Neural progenitor cell (in vitro differentiated cells): ENCODE data around the gene UBR4. TPM values are rescaled to one million over a fixed set of nuclear protein-coding genes. Genes with fewer than 3 reads are reported as not detected.
"Not testable (repeated sequence)": the region's sequence is repeated elsewhere in the genome, so short reads cannot be mapped to it uniquely, and the experiment has no call there.

Source experiments
- DNase-seq: peaks from one replicate; pipeline ENCODE4 v3.0.0-alpha.2; 2016; ENCODE audit warnings: low spot score
- H2AFZ ChIP-seq: fragments of 200-600 bp; sonication (generic); replicated peaks from 2 replicates; pipeline ENCODE4 v1.6.1; 2016; ENCODE audit warnings: antibody characterized with exemption
- H3F3A ChIP-seq: fragments of 200-600 bp; sonication (generic); 2 replicates; pipeline ENCODE4 v1.6.1; 2016; ENCODE audit warnings: antibody characterized with exemption, low read depth
- H3K27ac ChIP-seq: fragments of 200-600 bp; sonication (generic); 2 replicates; pipeline ENCODE4 v1.5.1; 2016; ENCODE audit warnings: mild to moderate bottlenecking
- H3K27me3 ChIP-seq: fragments of 200-600 bp; sonication (generic); 2 replicates; pipeline ENCODE4 v1.6.1; 2016; ENCODE audit warnings: mild to moderate bottlenecking, moderate library complexity
- H3K36me3 ChIP-seq: fragments of 200-600 bp; sonication (generic); 2 replicates; pipeline ENCODE4 v1.5.1; 2016
- H3K4me1 ChIP-seq: fragments of 200-600 bp; sonication (generic); 2 replicates; pipeline ENCODE4 v1.6.1; 2016; ENCODE audit warnings: mixed run types
- H3K4me2 ChIP-seq: fragments of 200-600 bp; sonication (generic); 2 replicates; pipeline ENCODE4 v1.6.1; 2016
- H3K4me3 ChIP-seq: fragments of 200-600 bp; sonication (generic); 2 replicates; pipeline ENCODE4 v1.5.1; 2016
- H3K79me2 ChIP-seq: fragments of 200-600 bp; sonication (generic); 2 replicates; pipeline ENCODE4 v1.6.1; 2016; ENCODE audit warnings: low read depth
- H3K9ac ChIP-seq: fragments of 200-600 bp; sonication (generic); 2 replicates; pipeline ENCODE4 v1.6.1; 2016
- H3K9me3 ChIP-seq: fragments of 200-600 bp; sonication (generic); 2 replicates; pipeline ENCODE4 v1.5.1; 2016; ENCODE audit warnings: low read depth
- H4K20me1 ChIP-seq: fragments of 200-600 bp; sonication (generic); 2 replicates; pipeline ENCODE4 v1.6.1; 2016; ENCODE audit warnings: low read depth
- H3K27ac Mint-ChIP-seq: 3 replicates; pipeline ENCODE4 v1.8.0; 2021; ENCODE audit warnings: mixed read lengths
- H3K27me3 Mint-ChIP-seq: 2 replicates; pipeline ENCODE4 v1.8.0; 2022; ENCODE audit warnings: low read depth, mild to moderate bottlenecking, inconsistent platforms, moderate library complexity, mixed read lengths; ENCODE audit not compliant: insufficient read depth
- H3K36me3 Mint-ChIP-seq: 3 replicates; pipeline ENCODE4 v1.8.0; 2021; ENCODE audit warnings: mixed read lengths
- H3K4me1 Mint-ChIP-seq: 3 replicates; pipeline ENCODE4 v1.8.0; 2021; ENCODE audit warnings: mixed read lengths
- H3K4me3 Mint-ChIP-seq: 3 replicates; pipeline ENCODE4 v1.8.0; 2021; ENCODE audit warnings: mild to moderate bottlenecking, moderate library complexity, mixed read lengths
- H3K9me3 Mint-ChIP-seq: 3 replicates; pipeline ENCODE4 v1.8.0; 2020; ENCODE audit warnings: mixed read lengths
- EZH2 ChIP-seq: fragments of 200-600 bp; sonication (generic); IDR thresholded peaks from 2 replicates; pipeline ENCODE4 v1.6.1; 2017; ENCODE audit warnings: antibody characterized with exemption, mild to moderate bottlenecking, moderate library complexity
- EZH2phosphoT487 ChIP-seq: fragments of 200-600 bp; sonication (generic); IDR thresholded peaks from 2 replicates; pipeline ENCODE4 v1.6.1; 2017; ENCODE audit warnings: antibody characterized with exemption
- total RNA-seq: library from RNA; depleted of rRNA; stranded (reverse); fragments of >200 nt; gene quantifications from 2 replicates; pipeline ENCODE4 v1.2.3, GENCODE V29; 2015; ENCODE audit warnings: low replicate concordance
- TF ChIP-seq, protein P1 (sequence below): fragments of 200-600 bp; sonication (generic); IDR thresholded peaks from 2 replicates; pipeline ENCODE4 v1.5.1; 2017; ENCODE audit warnings: antibody characterized with exemption, mild to moderate bottlenecking

Gene UBR4
- total RNA-seq, 1 donor from 2014 or later = 71.2 TPM

DNA sequence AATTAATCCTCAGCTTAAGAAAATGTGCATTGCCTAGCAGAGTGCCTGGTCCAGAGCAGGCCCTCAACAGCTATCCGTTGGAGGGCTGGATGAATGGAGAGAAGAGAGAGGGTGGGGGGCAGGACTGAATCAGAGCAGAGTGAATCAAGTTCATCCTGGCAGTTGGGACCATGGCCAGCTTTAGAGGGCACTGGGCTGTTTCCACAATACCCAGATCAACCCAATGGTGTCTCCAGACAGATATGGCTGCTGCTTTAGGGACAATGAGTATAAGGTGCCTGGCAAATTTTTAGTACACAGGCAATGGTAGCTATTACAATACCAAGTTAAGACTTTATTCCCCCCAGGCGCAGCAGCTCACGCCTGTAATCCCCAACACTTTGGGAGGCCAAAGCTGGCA lies 24.2 kb upstream of the UBR4 start:
- no peak overlapping the region for H3K27ac Mint-ChIP-seq
- H3K36me3 Mint-ChIP-seq = peaks cover 16% of the 10 kb centered on the region
- Histone ChIP-seq H3K4me3 (no peak overlapping the region), H3K9ac (no peak overlapping the region), H3K4me2 (no peak overlapping the region), H3K36me3 (no peaks in the 10 kb centered on the region), H3K27ac (no peak overlapping the region), H3K9me3 (no peaks in the 10 kb centered on the region), H4K20me1 (no peaks in the 10 kb centered on the region), H3K4me1 (no peaks in the 10 kb centered on the region), H3K79me2 (no peaks in the 10 kb centered on the region), H3K27me3 (no peaks in the 10 kb centered on the region), H3F3A (no peaks in the 10 kb centered on the region), H2AFZ (no peak overlapping the region)
- no peaks in the 10 kb centered on the region for H3K9me3 Mint-ChIP-seq
- no peak for DNase-seq
- H3K4me3 Mint-ChIP-seq = no peak overlapping the region
- H3K27me3 Mint-ChIP-seq = peaks cover 5% of the 10 kb centered on the region
- no peaks in the 10 kb centered on the region for H3K4me1 Mint-ChIP-seq
- no peak for TF ChIP-seq EZH2
- no peak for TF ChIP-seq EZH2phosphoT487
- TF ChIP-seq, protein P1, sequence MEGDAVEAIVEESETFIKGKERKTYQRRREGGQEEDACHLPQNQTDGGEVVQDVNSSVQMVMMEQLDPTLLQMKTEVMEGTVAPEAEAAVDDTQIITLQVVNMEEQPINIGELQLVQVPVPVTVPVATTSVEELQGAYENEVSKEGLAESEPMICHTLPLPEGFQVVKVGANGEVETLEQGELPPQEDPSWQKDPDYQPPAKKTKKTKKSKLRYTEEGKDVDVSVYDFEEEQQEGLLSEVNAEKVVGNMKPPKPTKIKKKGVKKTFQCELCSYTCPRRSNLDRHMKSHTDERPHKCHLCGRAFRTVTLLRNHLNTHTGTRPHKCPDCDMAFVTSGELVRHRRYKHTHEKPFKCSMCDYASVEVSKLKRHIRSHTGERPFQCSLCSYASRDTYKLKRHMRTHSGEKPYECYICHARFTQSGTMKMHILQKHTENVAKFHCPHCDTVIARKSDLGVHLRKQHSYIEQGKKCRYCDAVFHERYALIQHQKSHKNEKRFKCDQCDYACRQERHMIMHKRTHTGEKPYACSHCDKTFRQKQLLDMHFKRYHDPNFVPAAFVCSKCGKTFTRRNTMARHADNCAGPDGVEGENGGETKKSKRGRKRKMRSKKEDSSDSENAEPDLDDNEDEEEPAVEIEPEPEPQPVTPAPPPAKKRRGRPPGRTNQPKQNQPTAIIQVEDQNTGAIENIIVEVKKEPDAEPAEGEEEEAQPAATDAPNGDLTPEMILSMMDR = no peak

DNA sequence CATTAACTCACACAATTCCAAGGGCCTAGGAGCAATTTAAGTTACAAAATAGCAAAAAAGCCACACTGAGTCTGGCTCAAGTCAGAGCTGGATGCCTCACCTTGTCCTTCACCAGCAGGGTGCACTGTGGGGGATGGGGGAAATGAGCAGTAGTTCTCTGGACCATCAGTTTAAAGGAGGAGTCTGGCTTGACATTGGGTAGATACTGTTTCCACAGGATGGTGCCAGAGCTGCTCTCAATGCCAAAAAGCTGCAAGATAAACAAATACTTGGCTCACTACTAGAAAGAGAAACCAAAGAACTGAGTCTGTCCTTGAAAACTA lies 22.4 kb upstream of the UBR4 start:
- H4K20me1 ChIP-seq = no peaks in the 10 kb centered on the region
- H3F3A ChIP-seq = no peaks in the 10 kb centered on the region
- TF ChIP-seq, protein P1 = no peak
- no peak for TF ChIP-seq EZH2phosphoT487
- TF ChIP-seq EZH2 = no peak
- Mint-ChIP-seq H3K36me3 (peaks cover 16% of the 10 kb centered on the region), H3K4me1 (no peaks in the 10 kb centered on the region), H3K4me3 (no peak overlapping the region), H3K27me3 (peaks cover 2% of the 10 kb centered on the region), H3K27ac (no peak overlapping the region), H3K9me3 (no peaks in the 10 kb centered on the region)
- H3K79me2 ChIP-seq = no peaks in the 10 kb centered on the region
- H3K27ac ChIP-seq = no peak overlapping the region
- no peaks in the 10 kb centered on the region for H3K36me3 ChIP-seq
- no peaks in the 10 kb centered on the region for H3K9me3 ChIP-seq
- no peak overlapping the region for H3K9ac ChIP-seq
- DNase-seq = no peak
- H3K4me3 ChIP-seq = no peak overlapping the region
- H2AFZ ChIP-seq = no peak overlapping the region
- H3K4me2 ChIP-seq = no peak overlapping the region
- no peaks in the 10 kb centered on the region for H3K4me1 ChIP-seq
- no peaks in the 10 kb centered on the region for H3K27me3 ChIP-seq

DNA sequence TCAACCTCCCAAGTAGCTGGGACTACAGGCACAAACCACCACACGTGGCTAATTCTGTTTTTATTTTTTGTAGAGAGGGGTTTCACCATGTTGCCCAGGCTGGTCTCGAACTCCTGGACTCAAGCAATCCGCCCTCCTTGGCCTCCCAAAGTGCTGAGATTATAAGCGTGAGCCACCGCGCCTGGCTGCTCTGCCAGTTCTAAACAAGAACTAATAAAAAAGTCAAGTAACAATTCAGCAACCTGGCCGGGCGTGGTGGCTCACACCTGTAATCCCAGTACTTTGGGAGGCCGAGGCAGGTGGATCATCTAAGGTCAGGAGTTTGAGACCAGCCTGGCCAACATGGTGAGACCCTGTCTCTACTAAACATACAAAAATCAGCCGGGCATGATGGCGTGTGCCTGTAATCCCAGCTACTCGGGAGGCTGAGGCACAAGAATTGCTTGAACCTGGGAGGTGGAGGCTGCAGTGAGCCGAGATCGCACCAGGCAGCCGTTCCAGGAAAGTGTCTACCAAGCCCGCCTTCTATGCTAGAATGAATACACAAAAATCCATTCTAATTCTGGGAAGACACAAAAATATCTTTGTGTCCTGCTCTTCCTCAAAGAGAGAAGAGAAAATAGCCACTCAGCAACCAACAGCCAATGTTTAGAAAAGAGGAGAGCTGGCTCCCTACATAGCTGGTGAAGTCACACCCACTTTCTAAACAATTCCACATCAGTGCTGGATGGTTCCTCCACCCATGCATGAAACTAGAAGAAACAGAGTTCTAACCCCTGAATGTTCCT lies 21.9 kb upstream of the UBR4 start:
- H3K9ac ChIP-seq, H3K27ac ChIP-seq, H3K27me3 ChIP-seq, H3K79me2 ChIP-seq, H3K4me1 Mint-ChIP-seq, H3K9me3 Mint-ChIP-seq, H2AFZ ChIP-seq, H3F3A ChIP-seq, H4K20me1 ChIP-seq, H3K4me2 ChIP-seq, H3K27ac Mint-ChIP-seq, H3K4me3 ChIP-seq, H3K9me3 ChIP-seq, H3K27me3 Mint-ChIP-seq, DNase-seq, H3K4me3 Mint-ChIP-seq, H3K4me1 ChIP-seq, H3K36me3 ChIP-seq: not testable (repeated sequence)
- peaks cover 17% of the 10 kb centered on the region for H3K36me3 Mint-ChIP-seq

DNA sequence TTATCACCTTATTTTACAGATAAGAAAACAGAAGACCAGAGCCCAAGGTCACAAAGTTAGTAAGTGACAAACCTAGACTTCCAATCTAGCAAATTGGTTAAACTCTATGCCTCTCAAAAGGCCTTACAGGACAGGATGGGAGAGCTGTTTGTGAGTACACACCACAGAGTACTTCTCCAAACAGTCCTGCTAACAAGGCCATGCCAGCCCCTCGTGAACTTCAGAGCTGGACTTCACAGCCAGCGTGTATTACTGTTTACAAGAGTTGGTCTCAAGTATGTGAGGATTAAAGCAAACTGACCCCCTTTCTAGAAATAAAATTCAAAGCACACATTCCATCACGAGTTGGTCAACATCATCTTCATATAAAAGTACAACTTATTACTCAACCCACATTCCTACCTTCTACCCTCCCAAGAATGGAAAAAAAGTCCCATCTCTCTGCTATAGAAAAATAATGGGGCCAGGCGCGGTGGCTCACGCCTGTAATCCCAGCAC lies 19.8 kb upstream of the UBR4 start:
- Mint-ChIP-seq H3K4me3 (no peak overlapping the region), H3K27me3 (no peaks in the 10 kb centered on the region), H3K9me3 (no peaks in the 10 kb centered on the region), H3K27ac (no peak overlapping the region), H3K4me1 (no peaks in the 10 kb centered on the region), H3K36me3 (peaks cover 21% of the 10 kb centered on the region)
- no peak overlapping the region for H3K4me3 ChIP-seq
- H2AFZ ChIP-seq = no peak overlapping the region
- no peak for DNase-seq
- H3K4me1 ChIP-seq = no peaks in the 10 kb centered on the region
- H3K4me2 ChIP-seq = no peak overlapping the region
- H3K9me3 ChIP-seq = no peaks in the 10 kb centered on the region
- H4K20me1 ChIP-seq = peaks cover 4% of the 10 kb centered on the region
- H3K27ac ChIP-seq = no peak overlapping the region
- H3K9ac ChIP-seq = no peak overlapping the region
- TF ChIP-seq EZH2 (no peak), EZH2phosphoT487 (no peak)
- TF ChIP-seq, protein P1 = no peak
- no peaks in the 10 kb centered on the region for H3F3A ChIP-seq
- H3K36me3 ChIP-seq = no peaks in the 10 kb centered on the region
- no peaks in the 10 kb centered on the region for H3K27me3 ChIP-seq
- H3K79me2 ChIP-seq = no peaks in the 10 kb centered on the region
